HG03571 (cell line): ENCODE data around the gene SMYD3.

Source experiments
- ATAC-seq: cut with Tn5 transposase; IDR thresholded peaks from one replicate; pipeline ENCODE4 v1.9.1; 2021; ENCODE audit not compliant: unreplicated experiment

SMYD3 gene

GRCh38 chr1:245934409-245934808 is 572.7 kb downstream of the SMYD3 start:
- ATAC-seq = no peak

GRCh38 chr1:245933431-245934045 is 573.5 kb downstream of the SMYD3 start:
- no peak for ATAC-seq

GRCh38 chr1:245932302-245932972 is 574.6 kb downstream of the SMYD3 start:
- ATAC-seq = no peak

- no peak for ATAC-seq
Measured at GRCh38 chr1:245931450-245931849, 575.6 kb downstream of the SMYD3 start.

- ATAC-seq = no peak
Measured at GRCh38 chr1:245929224-245929623, 577.9 kb downstream of the SMYD3 start.

GRCh38 chr1:245926888-245927287 is 580.2 kb downstream of the SMYD3 start:
- no peak for ATAC-seq

GRCh38 chr1:245923215-245923614 is 583.9 kb downstream of the SMYD3 start:
- no peak for ATAC-seq

GRCh38 chr1:245921417-245921816 is 585.7 kb downstream of the SMYD3 start:
- no peak for ATAC-seq

- ATAC-seq = no peak
Measured at GRCh38 chr1:245917403-245917802, 589.7 kb downstream of the SMYD3 start.

- no peak for ATAC-seq
Measured at GRCh38 chr1:245915841-245916240, 591.2 kb downstream of the SMYD3 start.

- no peak for ATAC-seq
Measured at GRCh38 chr1:245915406-245915805, 591.7 kb downstream of the SMYD3 start.

GRCh38 chr1:245908543-245908942 is 598.5 kb downstream of the SMYD3 start:
- no peak for ATAC-seq

- no peak for ATAC-seq
Measured at GRCh38 chr1:245906207-245906606, 600.9 kb downstream of the SMYD3 start.

GRCh38 chr1:245903851-245904250 is 603.2 kb downstream of the SMYD3 start:
- no peak for ATAC-seq

GRCh38 chr1:245901565-245901964 is 605.5 kb downstream of the SMYD3 start:
- ATAC-seq = no peak

GRCh38 chr1:245901037-245901436 is 606.0 kb downstream of the SMYD3 start:
- no peak for ATAC-seq

GRCh38 chr1:245898581-245898980 is 608.5 kb downstream of the SMYD3 start:
- ATAC-seq = no peak

- no peak for ATAC-seq
Measured at GRCh38 chr1:245896258-245896657, 610.8 kb downstream of the SMYD3 start.

GRCh38 chr1:245895455-245895959 is 611.6 kb downstream of the SMYD3 start:
- no peak for ATAC-seq

GRCh38 chr1:245894843-245895242 is 612.2 kb downstream of the SMYD3 start:
- ATAC-seq = no peak

- no peak for ATAC-seq
Measured at GRCh38 chr1:245893025-245893424, 614.1 kb downstream of the SMYD3 start.

- ATAC-seq = no peak
Measured at GRCh38 chr1:245888809-245889208, 618.3 kb downstream of the SMYD3 start.

GRCh38 chr1:245887829-245888228 is 619.2 kb downstream of the SMYD3 start:
- no peak for ATAC-seq
